H9 (cell line): Measurements from ENCODE around the gene HNRNPR. TPM values are rescaled to one million over a fixed set of nuclear protein-coding genes. Genes with fewer than 3 reads are reported as not detected.

ENCODE experiments used
- DNase-seq: peaks from one replicate; pipeline ENCODE4 v3.0.0-alpha.2; 2017
- H2AFZ ChIP-seq: one replicate; pipeline ENCODE4 v1.6.1; 2013; ENCODE audit warnings: mild to moderate bottlenecking, low read length, control low read depth, moderate library complexity
- H2AK5ac ChIP-seq: 2 replicates; pipeline ENCODE4 v1.6.1; 2013; ENCODE audit warnings: low read length, control low read depth, mixed read lengths; ENCODE audit not compliant: insufficient read length
- H2BK120ac ChIP-seq: one replicate; pipeline ENCODE4 v1.6.1; 2013; ENCODE audit warnings: low read depth, mild to moderate bottlenecking, low read length, control low read depth, inconsistent platforms; ENCODE audit not compliant: poor library complexity, severe bottlenecking
- H2BK12ac ChIP-seq: 2 replicates; pipeline ENCODE4 v1.6.1; 2013; ENCODE audit warnings: low read length, control low read depth, mixed read lengths, low read depth; ENCODE audit not compliant: insufficient read length
- H2BK15ac ChIP-seq: 2 replicates; pipeline ENCODE4 v1.6.1; 2013; ENCODE audit warnings: low read depth, low read length, control low read depth
- H2BK20ac ChIP-seq: one replicate; pipeline ENCODE4 v1.6.1; 2013; ENCODE audit warnings: low read depth, mild to moderate bottlenecking, low read length, control low read depth, inconsistent platforms; ENCODE audit not compliant: poor library complexity, severe bottlenecking
- H2BK5ac ChIP-seq: 2 replicates; pipeline ENCODE4 v1.6.1; 2013; ENCODE audit warnings: low read length, control low read depth, mixed read lengths; ENCODE audit not compliant: insufficient read length
- H3K14ac ChIP-seq: 2 replicates; pipeline ENCODE4 v1.6.1; 2013; ENCODE audit warnings: low read length, control low read depth; ENCODE audit not compliant: insufficient read depth
- H3K18ac ChIP-seq: 2 replicates; pipeline ENCODE4 v1.6.1; 2013; ENCODE audit warnings: low read depth, mild to moderate bottlenecking, mixed read lengths, low read length, control low read depth; ENCODE audit not compliant: insufficient read length
- H3K23ac ChIP-seq: 2 replicates; pipeline ENCODE4 v1.6.1; 2013; ENCODE audit warnings: low read length, control low read depth, mixed read lengths, low read depth; ENCODE audit not compliant: insufficient read length
- H3K23me2 ChIP-seq: 2 replicates; pipeline ENCODE4 v1.6.1; 2013; ENCODE audit warnings: low read depth, mild to moderate bottlenecking, mixed read lengths, low read length, control low read depth; ENCODE audit not compliant: insufficient read length, poor library complexity, severe bottlenecking
- H3K27ac ChIP-seq: 2 replicates; pipeline ENCODE4 v1.5.1; 2013; ENCODE audit warnings: low read length, control low read depth, mixed read lengths, low read depth; ENCODE audit not compliant: insufficient read length
- H3K27me3 ChIP-seq: 2 replicates; pipeline ENCODE4 v1.6.1; 2013; ENCODE audit warnings: low read length, control low read depth, inconsistent platforms; ENCODE audit not compliant: insufficient read depth
- H3K4ac ChIP-seq: 2 replicates; pipeline ENCODE4 v1.6.1; 2013; ENCODE audit warnings: low read depth, mild to moderate bottlenecking, control low read depth, inconsistent platforms, low read length, moderate library complexity
- H3K4me1 ChIP-seq: 2 replicates; pipeline ENCODE4 v1.6.1; 2013; ENCODE audit warnings: low read length, control low read depth, inconsistent platforms; ENCODE audit not compliant: insufficient read depth
- H3K4me2 ChIP-seq: 2 replicates; pipeline ENCODE4 v1.6.1; 2013; ENCODE audit warnings: low read length, control low read depth, mixed read lengths; ENCODE audit not compliant: insufficient read length, insufficient read depth
- H3K56ac ChIP-seq: 2 replicates; pipeline ENCODE4 v1.6.1; 2013; ENCODE audit warnings: low read depth, mild to moderate bottlenecking, mixed read lengths, low read length, control low read depth; ENCODE audit not compliant: insufficient read length
- H3K79me1 ChIP-seq: 2 replicates; pipeline ENCODE4 v1.6.1; 2013; ENCODE audit warnings: low read depth, mild to moderate bottlenecking, moderate library complexity, low read length, control low read depth, inconsistent platforms; ENCODE audit not compliant: insufficient read depth, poor library complexity, severe bottlenecking
- H3K79me2 ChIP-seq: 2 replicates; pipeline ENCODE4 v1.6.1; 2013; ENCODE audit warnings: low read length, control low read depth, inconsistent platforms; ENCODE audit not compliant: insufficient read depth
- H3K9ac ChIP-seq: 2 replicates; pipeline ENCODE4 v1.6.1; 2013; ENCODE audit warnings: low read length, control low read depth, mixed read lengths; ENCODE audit not compliant: insufficient read length; ENCODE audit errors: extremely low read depth
- H3K9me3 ChIP-seq: one replicate; pipeline ENCODE4 v1.6.1; 2013; ENCODE audit warnings: low read depth, low read length, inconsistent platforms; ENCODE audit not compliant: control insufficient read depth
- H3T11ph ChIP-seq: one replicate; pipeline ENCODE4 v1.6.1; 2013; ENCODE audit warnings: mild to moderate bottlenecking, low read length, control low read depth, inconsistent platforms
- H4K20me1 ChIP-seq: one replicate; pipeline ENCODE4 v1.6.1; 2013; ENCODE audit not compliant: control insufficient read depth, insufficient read length, insufficient read depth
- H4K5ac ChIP-seq: 2 replicates; pipeline ENCODE4 v1.6.1; 2013; ENCODE audit warnings: low read depth, mild to moderate bottlenecking, mixed read lengths, low read length, control low read depth; ENCODE audit not compliant: insufficient read length
- H4K8ac ChIP-seq: replicated peaks from 2 replicates; pipeline ENCODE4 v1.6.1; 2013; ENCODE audit warnings: low read length, control low read depth, mixed read lengths, low read depth; ENCODE audit not compliant: insufficient read length
- H4K91ac ChIP-seq: 2 replicates; pipeline ENCODE4 v1.6.1; 2013; ENCODE audit warnings: low read depth, mild to moderate bottlenecking, moderate library complexity, mixed read lengths, low read length, control low read depth; ENCODE audit not compliant: insufficient read length
- H3K27ac Mint-ChIP-seq, 3 experiments: 2 replicates in 2 of 3; 3 replicates in 1 of 3; pipeline ENCODE4 v1.8.0; 2020 to 2021; ENCODE audit warnings: mixed read lengths in 3 of 3, mild to moderate bottlenecking in 1 of 3, moderate library complexity in 1 of 3
- H3K27me3 Mint-ChIP-seq: 2 replicates; pipeline ENCODE4 v1.8.0; 2021; ENCODE audit warnings: low read depth, mild to moderate bottlenecking, moderate library complexity, mixed read lengths
- H3K36me3 Mint-ChIP-seq, 3 experiments: 2 replicates in 2 of 3; 3 replicates in 1 of 3; pipeline ENCODE4 v1.8.0; 2020 to 2021; ENCODE audit warnings: low read depth in 3 of 3, mixed read lengths in 3 of 3; ENCODE audit not compliant: insufficient read depth in 1 of 3
- H3K4me1 Mint-ChIP-seq, 2 experiments: 2 replicates each; pipeline ENCODE4 v1.8.0; 2020; ENCODE audit warnings: mixed read lengths in 2 of 2
- H3K4me3 Mint-ChIP-seq, 2 experiments: 2 replicates in 1 of 2; 3 replicates in 1 of 2; pipeline ENCODE4 v1.8.0; 2020 to 2021; ENCODE audit warnings: mild to moderate bottlenecking in 2 of 2, mixed read lengths in 2 of 2, moderate library complexity in 1 of 2
- H3K9me3 Mint-ChIP-seq, 2 experiments: 2 replicates in 1 of 2; 3 replicates in 1 of 2; pipeline ENCODE4 v1.8.0; 2020; ENCODE audit warnings: mild to moderate bottlenecking in 2 of 2, mixed read lengths in 2 of 2, moderate library complexity in 1 of 2
- CTCF ChIP-seq: fragments of 200-600 bp; sonication (generic); conservative IDR thresholded peaks from 3 replicates; pipeline ENCODE4 v1.8.0; 2021; ENCODE audit warnings: antibody characterized with exemption, mild to moderate bottlenecking
- WGBS: extraction: QIAGEN DNeasy Blood & Tissue Kit; methylation state at CpG from one replicate; pipeline ENCODE4 v1.1.7; 2013; ENCODE audit warnings: missing lambda C conversion rate, low lambda C conversion rate, mixed read lengths; ENCODE audit not compliant: insufficient read length; ENCODE audit errors: extremely low coverage; 5-methylcytosine and 5-hydroxymethylcytosine counted together
- total RNA-seq: library from RNA; stranded (reverse); gene quantifications from 2 replicates; pipeline ENCODE4 v1.2.1, GENCODE V29; 2021

The HNRNPR gene
- total RNA-seq, 1 experiment from 2014 or later = 196 TPM

- H3K9ac ChIP-seq = no peak overlapping the region
- no peak overlapping the region for H3K18ac ChIP-seq
- H3K4me1 Mint-ChIP-seq = peaks cover 17 to 18% of the 10 kb centered on the region in 2 experiments
- H3K79me1 ChIP-seq = no peaks in the 10 kb centered on the region
- H3K9me3 Mint-ChIP-seq = peaks cover 0 to 5% of the 10 kb centered on the region in 2 experiments; a peak in 1 of 5 replicates
- no peaks in the 10 kb centered on the region for H3K79me2 ChIP-seq
- no peak overlapping the region for H2BK120ac ChIP-seq
- H3K23me2 ChIP-seq = no peaks in the 10 kb centered on the region
- H3K27me3 ChIP-seq = peaks cover 39% of the 10 kb centered on the region
- H3K14ac ChIP-seq = no peak overlapping the region
- no peak overlapping the region for H3K23ac ChIP-seq
- H3K9me3 ChIP-seq = peaks cover 7% of the 10 kb centered on the region
- H3K56ac ChIP-seq = no peak overlapping the region
- DNase-seq = no peak
- H3K4me3 Mint-ChIP-seq = no peak overlapping the region
- no peaks in the 10 kb centered on the region for H3K27me3 Mint-ChIP-seq
- WGBS = 100% methylated on average over 1 of the region's 2 CpGs
- H3K4me2 ChIP-seq = no peak overlapping the region
- TF ChIP-seq CTCF = no peak
- no peak overlapping the region for H4K91ac ChIP-seq
- no peak overlapping the region for H2AK5ac ChIP-seq
- no peak overlapping the region for H3T11ph ChIP-seq
- H2BK5ac ChIP-seq = no peak overlapping the region
- no peaks in the 10 kb centered on the region for H4K20me1 ChIP-seq
- H2BK20ac ChIP-seq = no peak overlapping the region
- no peak overlapping the region for H2AFZ ChIP-seq
- H4K5ac ChIP-seq = no peak overlapping the region
- H3K36me3 Mint-ChIP-seq = no peaks in the 10 kb centered on the region
- no peak overlapping the region for H4K8ac ChIP-seq
- H3K4me1 ChIP-seq = no peaks in the 10 kb centered on the region; the same call in 1 of the 2 replicates
- no peak overlapping the region for H3K27ac ChIP-seq
- no peak overlapping the region for H3K27ac Mint-ChIP-seq
- no peak overlapping the region for H2BK15ac ChIP-seq
- H2BK12ac ChIP-seq = no peak overlapping the region
- no peak overlapping the region for H3K4ac ChIP-seq
Observed at GRCh38 chr1:23392125-23392855, 48.2 kb upstream of the HNRNPR start.
